ENCODE data around the gene LOXL3.

DNA sequence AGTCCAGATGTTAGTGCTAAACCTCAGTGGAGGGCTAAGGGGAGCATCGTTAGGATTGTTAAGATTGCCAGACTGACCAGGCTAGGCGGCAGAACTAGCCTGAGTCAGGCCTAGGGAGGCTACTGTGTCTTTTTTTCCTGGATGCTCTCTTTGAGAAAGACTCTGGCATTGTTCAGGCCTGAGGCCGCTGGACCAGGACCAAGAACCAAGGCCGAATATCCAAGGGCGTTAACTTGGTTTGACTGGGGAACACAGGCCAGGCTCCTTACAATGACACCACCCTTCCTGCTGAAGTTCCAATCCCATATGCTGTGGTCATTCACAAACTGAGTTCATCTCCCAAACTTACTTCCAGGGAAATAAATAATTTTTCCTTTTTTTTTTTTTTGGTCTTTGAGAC lies 13.5 kb downstream of the LOXL3 start:
- TF ChIP-seq, protein P1, sequence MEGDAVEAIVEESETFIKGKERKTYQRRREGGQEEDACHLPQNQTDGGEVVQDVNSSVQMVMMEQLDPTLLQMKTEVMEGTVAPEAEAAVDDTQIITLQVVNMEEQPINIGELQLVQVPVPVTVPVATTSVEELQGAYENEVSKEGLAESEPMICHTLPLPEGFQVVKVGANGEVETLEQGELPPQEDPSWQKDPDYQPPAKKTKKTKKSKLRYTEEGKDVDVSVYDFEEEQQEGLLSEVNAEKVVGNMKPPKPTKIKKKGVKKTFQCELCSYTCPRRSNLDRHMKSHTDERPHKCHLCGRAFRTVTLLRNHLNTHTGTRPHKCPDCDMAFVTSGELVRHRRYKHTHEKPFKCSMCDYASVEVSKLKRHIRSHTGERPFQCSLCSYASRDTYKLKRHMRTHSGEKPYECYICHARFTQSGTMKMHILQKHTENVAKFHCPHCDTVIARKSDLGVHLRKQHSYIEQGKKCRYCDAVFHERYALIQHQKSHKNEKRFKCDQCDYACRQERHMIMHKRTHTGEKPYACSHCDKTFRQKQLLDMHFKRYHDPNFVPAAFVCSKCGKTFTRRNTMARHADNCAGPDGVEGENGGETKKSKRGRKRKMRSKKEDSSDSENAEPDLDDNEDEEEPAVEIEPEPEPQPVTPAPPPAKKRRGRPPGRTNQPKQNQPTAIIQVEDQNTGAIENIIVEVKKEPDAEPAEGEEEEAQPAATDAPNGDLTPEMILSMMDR (IDR thresholded peaks at IDR 0.05) = no peak
- TF ChIP-seq POLR2A (IDR thresholded peaks at IDR 0.05) = no peak
- TF ChIP-seq EP300 (IDR thresholded peaks at IDR 0.05) = no peak

All from tibial nerve (tissue), 4 donors.